Endothelial cell of umbilical vein (primary cell): ENCODE data around the gene MYLK2. TPM values are rescaled to one million over a fixed set of nuclear protein-coding genes. Genes with fewer than 3 reads are reported as not detected.
A peak's percentile ranks its signal among the peaks of the same experiment; 100 is the strongest.

Source experiments
- BruUV-seq: library from RNA; stranded (reverse); fragments of 400-500 nt; replicated peaks from 2 replicates; lab custom pipeline; 2021; lab: Mats Ljungman, UMichigan
- CTCF ChIA-PET: fragments of 300-600, 350-600 bp; sonication (Branson Sonifier 250); formaldehyde crosslinking; loops from one replicate; lab custom pipeline; 2021; ENCODE audit warnings: antibody characterized with exemption, inconsistent platforms; lab: Charles Lee
- POLR2A ChIA-PET: fragments of 300-600, 350-600 bp; sonication (Branson Sonifier 250); formaldehyde crosslinking; loops from one replicate; lab custom pipeline; 2021; ENCODE audit warnings: antibody characterized with exemption, inconsistent platforms; lab: Charles Lee
- DNase-seq: peaks from one replicate; pipeline ENCODE4 v3.0.0-alpha.2; 2011; ENCODE audit warnings: low read depth, low spot score
- FAIRE-seq: peaks from 2 replicates; lab custom pipeline; 2011; peaks lifted over from hg19 to GRCh38; lab: Jason Lieb, UNC
- H2AFZ ChIP-seq: 2 replicates; pipeline ENCODE4 v1.6.0; 2012; ENCODE audit warnings: low read depth, low read length, control low read depth, inconsistent platforms
- H3K27ac ChIP-seq: 2 replicates; pipeline ENCODE4 v1.5.1; 2011; ENCODE audit warnings: low read depth, mild to moderate bottlenecking, control low read depth, low read length, moderate library complexity; ENCODE audit not compliant: insufficient read depth
- H3K27me3 ChIP-seq, 2 experiments: 2 replicates each; pipeline versions ENCODE4 v1.6.0 to v1.6.1; 2011; ENCODE audit warnings: low read length in 2 of 2, mixed read lengths in 1 of 2; ENCODE audit not compliant: control insufficient read depth in 2 of 2, insufficient read depth in 2 of 2
- H3K36me3 ChIP-seq, 2 experiments: 2 replicates in 1 of 2; 3 replicates in 1 of 2; pipeline ENCODE4 v1.5.1; 2011; ENCODE audit warnings: low read length in 2 of 2, mild to moderate bottlenecking in 1 of 2, moderate library complexity in 1 of 2; ENCODE audit not compliant: control insufficient read depth in 2 of 2, insufficient read depth in 2 of 2; ENCODE audit errors: extremely low read depth in 1 of 2
- H3K4me1 ChIP-seq: 3 replicates; pipeline ENCODE4 v1.5.1; 2011; ENCODE audit warnings: mild to moderate bottlenecking, low read length; ENCODE audit not compliant: control insufficient read depth, insufficient read depth; ENCODE audit errors: extremely low read depth
- H3K4me2 ChIP-seq: 2 replicates; pipeline ENCODE4 v1.6.1; 2011; ENCODE audit warnings: low read length, control low read depth, mixed read lengths; ENCODE audit not compliant: insufficient read depth
- H3K4me3 ChIP-seq, 3 experiments: fragments of 200-600 bp in 1 of 3; sonication (generic), shearing (Covaris generic) in 1 of 3; replicated peaks in 1 of 3; 2 replicates each; pipeline ENCODE4 v1.5.1; 2011 to 2016; ENCODE audit warnings: control low read depth in 3 of 3, low read length in 3 of 3, mild to moderate bottlenecking in 2 of 3, inconsistent platforms in 1 of 3, low read depth in 1 of 3, moderate library complexity in 1 of 3; ENCODE audit not compliant: insufficient read depth in 1 of 3
- H3K79me2 ChIP-seq: 2 replicates; pipeline ENCODE4 v1.6.0; 2012; ENCODE audit warnings: low read length, inconsistent platforms; ENCODE audit not compliant: control insufficient read depth, insufficient read depth
- H3K9ac ChIP-seq: replicated peaks from 2 replicates; pipeline ENCODE3; 2011; ENCODE audit warnings: low read length, control low read depth; ENCODE audit not compliant: insufficient read depth; ENCODE audit errors: extremely low read depth
- H3K9me1 ChIP-seq: replicated peaks from 3 replicates; pipeline ENCODE4 v1.6.0; 2011; ENCODE audit warnings: mild to moderate bottlenecking, low read length; ENCODE audit not compliant: control insufficient read depth, insufficient read depth; ENCODE audit errors: extremely low read depth
- H3K9me3 ChIP-seq: replicated peaks from 2 replicates; pipeline ENCODE4 v1.5.1; 2012; ENCODE audit warnings: low read length, inconsistent platforms; ENCODE audit not compliant: control insufficient read depth, insufficient read depth
- H4K20me1 ChIP-seq: replicated peaks from 2 replicates; pipeline ENCODE3; 2011; ENCODE audit warnings: mild to moderate bottlenecking, low read length; ENCODE audit not compliant: control insufficient read depth, insufficient read depth; ENCODE audit errors: extremely low read depth
- CTCF ChIP-seq, 2 donors: IDR thresholded peaks; 1 replicate in 1 of 2; 2 replicates in 1 of 2; pipeline ENCODE4 v1.5.1; 2011; ENCODE audit warnings: low read length in 2 of 2, mild to moderate bottlenecking in 2 of 2, moderate library complexity in 2 of 2, control low read depth in 1 of 2, inconsistent platforms in 1 of 2, low read depth in 1 of 2; ENCODE audit not compliant: insufficient read depth in 1 of 2; ENCODE audit errors: extremely low read depth in 1 of 2
- EZH2 ChIP-seq: IDR thresholded peaks from 2 replicates; pipeline ENCODE4 v1.6.1; 2012; ENCODE audit warnings: borderline replicate concordance, low read depth, mild to moderate bottlenecking, moderate library complexity, low read length, inconsistent platforms; ENCODE audit not compliant: severe bottlenecking
- FOS ChIP-seq: IDR thresholded peaks from 2 replicates; pipeline ENCODE4 v1.6.1; 2011; ENCODE audit warnings: mild to moderate bottlenecking, low read length, moderate library complexity, borderline replicate concordance; ENCODE audit not compliant: insufficient read depth
- GATA2 ChIP-seq: IDR thresholded peaks from 2 replicates; pipeline ENCODE4 v1.7.0; 2011; ENCODE audit warnings: low read depth, mild to moderate bottlenecking, moderate library complexity, mixed read lengths, low read length; ENCODE audit not compliant: insufficient read length, insufficient read depth
- JUN ChIP-seq: IDR thresholded peaks from 2 replicates; pipeline ENCODE4 v1.6.1; 2011; ENCODE audit warnings: borderline replicate concordance, low read depth; ENCODE audit not compliant: insufficient read length, insufficient read depth
- MYC ChIP-seq: IDR thresholded peaks from one replicate; pipeline ENCODE4 v1.6.1; 2011; ENCODE audit warnings: mild to moderate bottlenecking, low read depth, low read length
- POLR2A ChIP-seq: IDR thresholded peaks from 2 replicates; pipeline ENCODE4 v1.6.1; 2012; ENCODE audit warnings: low read depth, mild to moderate bottlenecking, control low read depth, low read length
- POLR2AphosphoS5 ChIP-seq: IDR thresholded peaks from 2 replicates; pipeline ENCODE4 v1.6.1; 2012; ENCODE audit warnings: low read depth, mild to moderate bottlenecking, control low read depth, low read length, moderate library complexity; ENCODE audit not compliant: insufficient read depth
- dilution Hi-C: fragments of 300-500 bp; cut with MboI; formaldehyde crosslinking; loops from one replicate; pipeline ENCODE4 v1.15.0; 2019; ENCODE audit warnings: low sequenced_read_pairs; ENCODE audit not compliant: extremely low pct_ligation_motif_present
- intact Hi-C: fragments of 100-400 bp; cut with micrococcal nuclease; formaldehyde crosslinking; loops from one replicate; pipeline ENCODE4 v1.10.0; 2022
- polyA plus RNA-seq, 4 experiments: library from polyadenylated mRNA; depleted of rRNA in 3 of 4; stranded (reverse) in 3 of 4; unstranded in 1 of 4; fragments of >200 nt; gene quantifications; 2 replicates each; pipeline versions ENCODE4 v1.2.1 to v1.2.3, GENCODE V29; 2011 to 2012; ENCODE audit warnings: missing spikeins in 1 of 4
- total RNA-seq: library from RNA; stranded (reverse); gene quantifications from 2 replicates; pipeline ENCODE4 v1.2.3, GENCODE V29; 2021
- TF ChIP-seq, protein P1 (sequence below): IDR thresholded peaks from 2 replicates; pipeline ENCODE4 v1.6.1; 2011; ENCODE audit not compliant: insufficient read depth, insufficient read length

The MYLK2 gene
- total and polyA plus RNA-seq, 2 donors (not counting 3 experiments of a cell fraction or from before 2014, with no cell fraction given) = 2.6 to 2.7 TPM

DNA sequence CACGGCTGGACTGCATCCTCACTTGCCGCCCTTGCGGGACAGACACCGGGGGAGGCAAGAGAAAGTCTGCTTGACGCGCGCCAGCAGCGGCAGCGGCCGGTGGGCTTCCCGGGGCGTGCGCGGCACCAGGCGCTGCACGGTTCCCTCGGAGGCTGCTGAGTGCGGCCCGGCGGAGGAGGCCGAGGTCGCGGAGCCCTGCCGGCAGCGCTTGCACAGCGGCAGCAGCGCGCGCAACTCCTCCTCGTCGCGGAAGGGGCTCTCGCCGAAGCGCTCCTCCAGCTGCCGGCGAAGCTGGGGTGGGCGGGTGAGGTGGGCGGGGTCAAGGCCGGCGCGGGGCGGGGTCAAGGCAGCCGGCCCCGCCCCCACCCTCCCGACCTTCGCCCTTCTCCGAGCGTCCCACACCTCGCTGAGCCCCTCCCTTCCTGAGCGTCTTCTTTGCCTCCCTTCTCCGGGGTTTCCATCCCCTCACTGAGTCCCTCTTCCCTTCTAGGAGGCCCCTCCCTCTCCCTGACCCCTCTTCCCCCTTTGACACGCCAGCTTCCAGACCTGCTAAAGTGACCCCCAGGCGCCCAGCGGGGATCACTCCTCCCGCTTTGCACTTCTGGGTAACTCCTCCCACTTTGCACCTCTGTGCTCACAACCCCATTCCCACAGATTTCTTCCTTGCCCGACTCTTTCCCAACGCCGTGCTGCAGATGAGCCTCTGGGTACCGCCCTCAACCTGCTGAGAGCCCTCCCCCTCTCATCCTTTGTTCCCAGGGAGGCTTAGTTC, 42.4 kb downstream of the MYLK2 start:
- Histone ChIP-seq H3K36me3 (no peaks in the 10 kb centered on the region), H4K20me1 (no peaks in the 10 kb centered on the region), H3K4me2 (peak overlapping the region; percentile 64), H3K9me1 (no peaks in the 10 kb centered on the region), H3K9ac (no peak overlapping the region), H3K27ac (no peak overlapping the region), H3K4me3 (peak overlapping the region in 2 of 3 experiments; percentile 32 to 37), H3K27me3 (peaks cover 21 to 26% of the 10 kb centered on the region in 2 experiments), H3K79me2 (no peaks in the 10 kb centered on the region), H2AFZ (peak overlapping the region; percentile 40), H3K9me3 (no peaks in the 10 kb centered on the region), H3K4me1 (no peaks in the 10 kb centered on the region)
- CTCF ChIA-PET = interaction anchor here (2.1 to 3.9 kb wide), 3 partner anchors 15 to 170 kb away, joined by 8 to 25 read pairs (median 11); partner anchors contain the start of gene PDRG1
- DNase-seq (peak; percentile 56), FAIRE-seq (peak; percentile 74)
- TF ChIP-seq GATA2 (no peak), POLR2A (no peak), CTCF (IDR thresholded peaks at IDR 0.05; ENCODE audit: extremely low read depth in 1 of 2, insufficient read depth in 1 of 2, low read depth in 1 of 2, low read length in 2 of 2) (no peak), POLR2AphosphoS5 (no peak), MYC (no peak), JUN (no peak), FOS (no peak), EZH2 (no peak)
- TF ChIP-seq, protein P1, sequence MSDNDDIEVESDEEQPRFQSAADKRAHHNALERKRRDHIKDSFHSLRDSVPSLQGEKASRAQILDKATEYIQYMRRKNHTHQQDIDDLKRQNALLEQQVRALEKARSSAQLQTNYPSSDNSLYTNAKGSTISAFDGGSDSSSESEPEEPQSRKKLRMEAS = no peak
- intact Hi-C loops (no loop called here), dilution Hi-C loops (no loop called here)
- BruUV-seq = no TSS peak
- POLR2A ChIA-PET = no interaction called here
